HG03520 (cell line): Measurements from ENCODE around the gene SERP1.
"Not testable (repeated sequence)": the region's sequence is repeated elsewhere in the genome, so short reads cannot be mapped to it uniquely, and the experiment has no call there.

Source experiments
- ATAC-seq: cut with Tn5 transposase; IDR thresholded peaks from one replicate; pipeline ENCODE4 v1.9.1; 2021; ENCODE audit warnings: mild to moderate bottlenecking, moderate library complexity; ENCODE audit not compliant: unreplicated experiment

SERP1 gene

DNA sequence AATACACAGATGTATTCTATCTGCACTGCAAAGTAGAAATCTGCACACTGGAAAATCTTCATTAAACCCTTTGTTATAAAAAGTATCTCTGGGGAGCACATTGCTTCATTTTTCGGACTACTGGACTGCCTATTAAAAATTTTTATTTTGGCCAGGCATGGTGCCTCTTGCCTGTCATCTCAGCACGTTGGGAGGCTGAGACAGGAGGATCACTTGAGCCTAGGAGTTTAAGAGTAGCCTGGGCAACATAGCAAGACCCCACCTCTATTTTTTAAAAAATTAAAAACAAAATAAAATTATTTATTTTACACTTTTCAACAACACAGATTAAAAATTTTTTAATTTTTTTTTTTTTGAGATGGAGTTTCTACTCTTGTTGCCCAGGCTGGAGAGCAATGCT is 6.0 kb downstream of the SERP1 start:
- ATAC-seq, result no peak

- no peak for ATAC-seq
Observed at GRCh38 chr3:150538324-150539208, 7.7 kb downstream of the SERP1 start.

- ATAC-seq, result no peak
Observed at GRCh38 chr3:150535204-150535603, 11.1 kb downstream of the SERP1 start.

- no peak for ATAC-seq
Observed at GRCh38 chr3:150531775-150532174, 14.5 kb downstream of the SERP1 start.

- ATAC-seq, result no peak
Observed at GRCh38 chr3:150528354-150528797, 17.9 kb downstream of the SERP1 start.

GRCh38 chr3:150527464-150528255 is 18.6 kb downstream of the SERP1 start:
- ATAC-seq, result no peak

GRCh38 chr3:150523538-150523937 is 22.8 kb downstream of the SERP1 start:
- no peak for ATAC-seq

GRCh38 chr3:150521463-150521862 is 24.8 kb downstream of the SERP1 start:
- ATAC-seq, result no peak

- no peak for ATAC-seq
Observed at GRCh38 chr3:150520408-150520807, 25.9 kb downstream of the SERP1 start.

DNA sequence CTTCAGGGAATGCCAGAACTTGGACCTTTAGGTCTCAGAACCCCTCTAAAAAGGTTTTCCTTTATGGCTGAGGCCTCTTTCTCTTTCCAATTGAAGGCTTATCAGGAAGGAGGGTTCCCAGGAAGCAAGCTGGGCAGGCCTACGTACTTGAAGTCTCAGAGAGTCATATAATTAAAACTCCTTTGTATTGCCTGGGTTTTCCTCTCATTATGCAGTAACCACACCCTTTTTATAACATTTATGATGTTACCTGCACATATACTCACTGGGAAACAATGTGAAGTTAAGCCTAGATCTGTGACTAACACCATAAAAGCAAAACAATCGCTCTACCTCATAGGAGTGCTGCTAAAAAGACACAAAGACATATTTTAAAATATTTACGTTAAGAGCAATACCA is 27.3 kb downstream of the SERP1 start:
- ATAC-seq, result no peak

- ATAC-seq, result no peak
Observed at GRCh38 chr3:150515210-150515609, 31.1 kb downstream of the SERP1 start.

GRCh38 chr3:150511122-150511821 is 35.0 kb downstream of the SERP1 start:
- no peak for ATAC-seq

DNA sequence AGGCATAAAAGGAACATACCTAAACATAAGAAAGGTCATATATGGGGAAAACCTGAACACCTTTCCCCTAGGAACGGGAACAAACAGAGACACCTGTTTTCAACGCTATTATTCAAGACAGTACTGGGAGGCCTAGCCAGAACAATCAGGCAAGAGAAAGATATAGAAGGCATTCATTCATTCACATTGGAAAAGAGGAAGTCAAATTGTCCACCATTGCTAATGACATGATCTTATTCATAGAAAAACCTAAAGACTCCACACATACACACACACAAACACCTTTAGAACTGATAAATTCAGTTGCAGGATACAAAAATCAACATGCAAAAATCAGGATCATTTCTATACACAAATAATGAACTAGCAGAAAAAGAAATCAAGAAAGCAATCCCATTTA is 36.5 kb downstream of the SERP1 start:
- ATAC-seq, result no peak

GRCh38 chr3:150508401-150508800 is 37.9 kb downstream of the SERP1 start:
- ATAC-seq, result no peak

- no peak for ATAC-seq
Observed at GRCh38 chr3:150504483-150504882, 41.8 kb downstream of the SERP1 start.

DNA sequence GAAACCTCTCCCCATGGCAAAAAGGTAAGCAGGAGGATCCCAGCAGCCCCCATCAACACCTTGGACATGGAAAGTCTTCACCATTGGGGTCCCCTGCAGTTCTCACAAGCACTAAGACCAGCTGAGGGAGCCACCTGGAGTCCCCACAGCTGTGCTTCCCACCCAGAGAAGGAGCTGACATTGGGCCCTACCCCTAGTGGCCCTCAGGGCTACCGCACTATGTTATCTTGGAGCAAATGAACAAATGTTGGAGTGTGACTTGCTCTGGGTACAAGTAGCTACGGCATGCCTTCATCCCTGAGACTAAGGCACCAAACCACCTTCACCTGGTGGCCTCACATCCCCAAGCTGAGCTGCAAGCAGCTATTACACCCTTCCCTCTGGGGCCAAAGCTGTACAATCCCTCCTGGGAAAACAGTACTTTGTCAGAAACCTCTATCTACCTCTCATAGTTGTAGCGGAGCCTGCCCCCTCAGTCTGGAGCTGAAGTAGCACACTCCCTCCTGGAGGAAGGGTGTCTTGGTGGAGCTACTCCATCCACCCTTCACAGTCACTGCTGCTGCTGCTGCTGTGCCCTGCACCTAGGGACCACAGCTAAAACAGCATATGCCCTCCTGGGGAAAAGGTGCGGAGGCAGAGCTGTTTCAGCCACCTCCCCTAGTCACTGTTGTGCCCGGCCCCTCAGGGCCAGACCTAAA is 42.7 kb downstream of the SERP1 start:
- no peak for ATAC-seq

DNA sequence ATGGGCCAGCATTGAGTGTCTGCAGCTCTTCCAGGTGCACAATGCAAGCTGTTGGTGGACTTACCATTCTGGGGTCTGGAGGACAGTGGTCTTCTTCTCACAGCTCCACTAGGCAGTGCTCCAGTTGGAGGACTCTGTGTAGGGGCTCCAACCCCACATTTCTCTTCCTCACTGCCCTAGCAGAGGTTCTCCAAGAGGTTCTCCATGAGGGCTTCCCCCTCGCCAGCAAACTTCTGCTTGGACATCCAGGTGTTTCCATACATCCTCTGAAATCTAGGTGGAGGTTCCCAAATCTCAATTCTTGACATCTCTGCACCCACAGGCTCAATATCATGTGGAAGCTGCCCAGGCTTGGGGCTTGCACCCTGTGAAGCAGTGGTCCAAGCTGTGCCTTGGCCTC is 45.3 kb downstream of the SERP1 start:
- ATAC-seq, result not testable (repeated sequence)

- ATAC-seq, result no peak
Observed at GRCh38 chr3:150497956-150498355, 48.3 kb downstream of the SERP1 start.

DNA sequence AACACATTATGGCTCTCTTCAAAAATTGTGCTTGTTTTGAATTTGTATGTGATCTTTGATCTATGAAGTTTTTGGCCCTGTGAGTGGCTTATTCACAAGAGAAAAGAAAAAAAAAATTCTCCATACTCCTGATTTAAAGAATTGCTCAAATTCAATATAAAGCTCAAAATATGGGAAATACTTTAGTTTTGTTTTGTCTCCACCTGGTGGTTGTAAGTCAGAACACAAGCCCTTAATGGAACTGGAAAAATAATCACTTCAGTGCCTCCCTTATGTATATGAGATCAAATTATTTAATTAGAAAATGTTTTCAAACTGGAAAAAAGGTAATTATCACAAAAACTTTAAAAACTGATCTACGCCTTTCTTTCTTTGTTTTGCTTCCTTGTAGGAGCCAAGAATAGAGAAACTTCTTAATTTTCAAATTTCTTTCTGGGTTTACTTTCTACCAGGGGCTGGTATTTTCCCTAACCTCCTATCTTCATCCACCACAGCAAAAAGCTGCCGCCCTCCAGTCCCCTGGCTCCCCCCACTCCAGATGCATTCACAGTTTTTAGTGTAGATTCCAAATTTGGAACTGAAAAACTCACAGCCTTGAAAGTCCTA is 50.6 kb downstream of the SERP1 start:
- ATAC-seq, result no peak

- no peak for ATAC-seq
Observed at GRCh38 chr3:150495149-150495548, 51.1 kb downstream of the SERP1 start.
